Measurements from ENCODE around the gene ERO1A.

DNA sequence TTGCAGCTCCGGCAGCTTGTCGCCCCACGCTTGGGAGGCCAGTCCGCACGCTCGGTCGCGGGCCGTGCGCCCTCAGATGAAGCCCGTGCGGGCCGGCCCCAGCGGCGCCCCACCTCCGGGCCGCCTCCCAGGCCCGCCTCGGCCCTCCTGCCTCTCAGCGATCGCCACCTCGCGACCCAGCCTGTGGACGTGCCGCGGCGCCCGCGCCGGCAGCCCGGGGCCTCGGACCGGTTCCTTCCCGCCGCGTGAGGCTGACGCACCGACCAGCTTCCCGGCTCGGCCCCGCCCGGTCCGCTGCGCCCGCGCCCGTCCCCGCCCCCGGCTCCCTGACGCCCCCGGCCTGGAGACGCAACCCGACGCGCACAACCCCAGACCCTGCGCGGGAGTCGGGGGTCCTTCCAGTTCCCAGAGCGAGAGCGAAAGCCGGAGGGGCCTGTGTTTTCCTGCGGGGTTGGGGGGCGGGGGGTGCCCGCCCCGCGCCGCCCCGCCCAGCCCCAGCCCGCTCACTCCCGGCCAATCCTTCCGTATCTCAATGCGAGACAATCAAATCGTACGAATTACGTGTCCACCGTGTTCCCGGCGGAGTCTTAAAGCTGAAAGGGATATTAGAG is at the start of gene ERO1A:
- TF ChIP-seq, protein P1, sequence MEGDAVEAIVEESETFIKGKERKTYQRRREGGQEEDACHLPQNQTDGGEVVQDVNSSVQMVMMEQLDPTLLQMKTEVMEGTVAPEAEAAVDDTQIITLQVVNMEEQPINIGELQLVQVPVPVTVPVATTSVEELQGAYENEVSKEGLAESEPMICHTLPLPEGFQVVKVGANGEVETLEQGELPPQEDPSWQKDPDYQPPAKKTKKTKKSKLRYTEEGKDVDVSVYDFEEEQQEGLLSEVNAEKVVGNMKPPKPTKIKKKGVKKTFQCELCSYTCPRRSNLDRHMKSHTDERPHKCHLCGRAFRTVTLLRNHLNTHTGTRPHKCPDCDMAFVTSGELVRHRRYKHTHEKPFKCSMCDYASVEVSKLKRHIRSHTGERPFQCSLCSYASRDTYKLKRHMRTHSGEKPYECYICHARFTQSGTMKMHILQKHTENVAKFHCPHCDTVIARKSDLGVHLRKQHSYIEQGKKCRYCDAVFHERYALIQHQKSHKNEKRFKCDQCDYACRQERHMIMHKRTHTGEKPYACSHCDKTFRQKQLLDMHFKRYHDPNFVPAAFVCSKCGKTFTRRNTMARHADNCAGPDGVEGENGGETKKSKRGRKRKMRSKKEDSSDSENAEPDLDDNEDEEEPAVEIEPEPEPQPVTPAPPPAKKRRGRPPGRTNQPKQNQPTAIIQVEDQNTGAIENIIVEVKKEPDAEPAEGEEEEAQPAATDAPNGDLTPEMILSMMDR (IDR thresholded peaks at IDR 0.05), result no peak
- TF ChIP-seq POLR2AphosphoS5 (IDR thresholded peaks at IDR 0.05) (peak; percentile 36 to 42 (median 38)), POLR2A (IDR thresholded peaks at IDR 0.05) (no peak)
